ENCODE results near the gene DUSP6. TPM values are rescaled to one million over a fixed set of nuclear protein-coding genes. Genes with fewer than 3 reads are reported as not detected.

The DUSP6 gene
- total and polyA plus RNA-seq, 10 of the 15 experiments (the other 5 are each of a cell fraction or from before 2014, with no cell fraction given), result 0.02 to 0.69 (median 0.07) TPM; not detected in 1

- DNase-seq (ENCODE audit: low read depth, low spot score) (no peak), ATAC-seq (no peak), FAIRE-seq (no peak)
- no peak overlapping the region for H3K9ac ChIP-seq (ENCODE audit: control insufficient read depth, insufficient read depth, low read length)
- TF ChIP-seq TBL1XR1 (IDR thresholded peaks at IDR 0.05; ENCODE audit: low read depth, low read length), result no peak
- no peak for TF ChIP-seq SKIL (IDR thresholded peaks at IDR 0.05; ENCODE audit: low read depth, poor library complexity, severe bottlenecking)
- TF ChIP-seq PAX5 (IDR thresholded peaks at IDR 0.05; ENCODE audit: borderline replicate concordance, low read depth, low read length), result no peak
- no peak for TF ChIP-seq MEF2B (IDR thresholded peaks at IDR 0.05; ENCODE audit: partially characterized antibody, poor library complexity, severe bottlenecking)
- TF ChIP-seq SMC3 (IDR thresholded peaks at IDR 0.05; ENCODE audit: borderline replicate concordance, low read length), result no peak
- TF ChIP-seq NFYB (IDR thresholded peaks at IDR 0.05; ENCODE audit: insufficient read depth, low read depth, low read length), result no peak
- no peak for TF ChIP-seq BMI1 (IDR thresholded peaks at IDR 0.05; ENCODE audit: borderline replicate concordance)
- no peak for TF ChIP-seq CEBPZ (IDR thresholded peaks at IDR 0.05; ENCODE audit: low read depth, low read length)
- TF ChIP-seq, protein P1, sequence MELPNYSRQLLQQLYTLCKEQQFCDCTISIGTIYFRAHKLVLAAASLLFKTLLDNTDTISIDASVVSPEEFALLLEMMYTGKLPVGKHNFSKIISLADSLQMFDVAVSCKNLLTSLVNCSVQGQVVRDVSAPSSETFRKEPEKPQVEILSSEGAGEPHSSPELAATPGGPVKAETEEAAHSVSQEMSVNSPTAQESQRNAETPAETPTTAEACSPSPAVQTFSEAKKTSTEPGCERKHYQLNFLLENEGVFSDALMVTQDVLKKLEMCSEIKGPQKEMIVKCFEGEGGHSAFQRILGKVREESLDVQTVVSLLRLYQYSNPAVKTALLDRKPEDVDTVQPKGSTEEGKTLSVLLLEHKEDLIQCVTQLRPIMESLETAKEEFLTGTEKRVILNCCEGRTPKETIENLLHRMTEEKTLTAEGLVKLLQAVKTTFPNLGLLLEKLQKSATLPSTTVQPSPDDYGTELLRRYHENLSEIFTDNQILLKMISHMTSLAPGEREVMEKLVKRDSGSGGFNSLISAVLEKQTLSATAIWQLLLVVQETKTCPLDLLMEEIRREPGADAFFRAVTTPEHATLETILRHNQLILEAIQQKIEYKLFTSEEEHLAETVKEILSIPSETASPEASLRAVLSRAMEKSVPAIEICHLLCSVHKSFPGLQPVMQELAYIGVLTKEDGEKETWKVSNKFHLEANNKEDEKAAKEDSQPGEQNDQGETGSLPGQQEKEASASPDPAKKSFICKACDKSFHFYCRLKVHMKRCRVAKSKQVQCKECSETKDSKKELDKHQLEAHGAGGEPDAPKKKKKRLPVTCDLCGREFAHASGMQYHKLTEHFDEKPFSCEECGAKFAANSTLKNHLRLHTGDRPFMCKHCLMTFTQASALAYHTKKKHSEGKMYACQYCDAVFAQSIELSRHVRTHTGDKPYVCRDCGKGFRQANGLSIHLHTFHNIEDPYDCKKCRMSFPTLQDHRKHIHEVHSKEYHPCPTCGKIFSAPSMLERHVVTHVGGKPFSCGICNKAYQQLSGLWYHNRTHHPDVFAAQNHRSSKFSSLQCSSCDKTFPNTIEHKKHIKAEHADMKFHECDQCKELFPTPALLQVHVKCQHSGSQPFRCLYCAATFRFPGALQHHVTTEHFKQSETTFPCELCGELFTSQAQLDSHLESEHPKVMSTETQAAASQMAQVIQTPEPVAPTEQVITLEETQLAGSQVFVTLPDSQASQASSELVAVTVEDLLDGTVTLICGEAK (IDR thresholded peaks at IDR 0.05; ENCODE audit: borderline replicate concordance), result no peak
- no peak for TF ChIP-seq SIN3A (IDR thresholded peaks at IDR 0.05; ENCODE audit: low read depth, low read length)
- no peak for TF ChIP-seq ESRRA (IDR thresholded peaks at IDR 0.05; ENCODE audit: low read length)
- no peak for TF ChIP-seq TCF12 (IDR thresholded peaks at IDR 0.05; ENCODE audit: low read depth, low read length)
- SMC1A ChIA-PET (ENCODE audit: uncharacterized antibody, unreplicated experiment), result interaction anchor here (0.9 kb wide), 1 partner anchor 168 kb away, joined by 4 read pairs; no protein-coding TSS in a partner anchor
- H3K4me3 ChIP-seq, result no peak overlapping the region
- intact Hi-C loops (cut with micrococcal nuclease; ENCODE audit: unreplicated experiment), result no loop called here
- no peak overlapping the region for H3K4me2 ChIP-seq (ENCODE audit: control insufficient read depth, insufficient read depth)
- BruUV-seq (replicated peaks), result no TSS peak
- RAD21 ChIA-PET (ENCODE audit: unreplicated experiment), result no interaction called here
- no peaks in the 10 kb centered on the region for H3K9me3 ChIP-seq (replicated peaks; ENCODE audit: control insufficient read depth, insufficient read depth, low read length)
- 54% methylated on average over 4 of the region's 4 CpGs for WGBS (ENCODE audit: insufficient coverage, insufficient replicate concordance, low lambda C conversion rate, missing lambda C conversion rate)
- peaks cover 0 to 2% of the 10 kb centered on the region in 2 experiments; a peak in 2 of 4 replicates for H3K27me3 ChIP-seq (replicated peaks in 1 of 2; ENCODE audit: control insufficient read depth in 2 of 2, insufficient read depth in 2 of 2, low read length in 1 of 2)
- no peaks in the 10 kb centered on the region for H3K36me3 ChIP-seq (ENCODE audit: control insufficient read depth in 2 of 2, insufficient read depth in 2 of 2, low read length in 1 of 2)
- no peaks in the 10 kb centered on the region for H3K4me1 ChIP-seq (ENCODE audit: control insufficient read depth, insufficient read depth, low read length)
- H3K79me2 ChIP-seq (ENCODE audit: control insufficient read depth, insufficient read depth, low read length), result no peaks in the 10 kb centered on the region
- in situ Hi-C loops (cut with MboI), result no loop called here
- POLR2A ChIA-PET, result interaction anchor here (0.6 kb wide), 1 partner anchor 854 kb away, joined by 5 read pairs; no protein-coding TSS in a partner anchor
- CTCF ChIA-PET, result interaction anchor here (1.1 kb wide), 1 partner anchor 12 kb away, joined by 3 read pairs; no protein-coding TSS in a partner anchor
- H4K20me1 ChIP-seq (ENCODE audit: control insufficient read depth, insufficient read depth), result no peaks in the 10 kb centered on the region
- H3K27ac ChIP-seq (ENCODE audit: control insufficient read depth, insufficient read depth), result no peak overlapping the region
- H2AFZ ChIP-seq (ENCODE audit: control insufficient read depth, low read depth, low read length), result no peak overlapping the region
These were observed 18.6 kb downstream of the DUSP6 start for GRCh38 chr12:89333564-89334252.
